ENCODE results near the gene TRAF3IP3. TPM values are rescaled to one million over a fixed set of nuclear protein-coding genes. Genes with fewer than 3 reads are reported as not detected.

The TRAF3IP3 gene
- total and polyA plus RNA-seq, 2 of the 13 experiments (the other 11 are each of a cell fraction or from before 2014, with no cell fraction given), result not detected

DNA sequence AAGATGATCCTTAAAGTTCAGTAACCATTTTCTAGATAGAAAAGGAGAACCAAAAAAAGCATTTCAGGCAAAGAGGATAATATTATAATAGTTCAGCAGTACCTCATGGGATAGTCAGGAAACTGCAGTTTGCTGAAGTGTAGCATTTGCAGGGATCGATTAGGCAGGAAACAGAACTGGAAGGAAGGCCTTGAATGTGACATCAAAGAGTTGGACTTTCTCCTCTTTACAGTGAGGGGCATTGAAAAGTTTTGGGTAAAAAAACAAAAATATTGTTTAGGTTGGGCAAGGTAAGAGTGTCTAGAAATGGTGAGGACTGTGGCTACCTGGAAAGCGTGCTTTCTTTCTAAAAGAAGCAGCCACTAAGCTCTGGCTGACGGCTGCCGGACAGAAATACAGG lies 58.0 kb downstream of the TRAF3IP3 start (continued):
- TF ChIP-seq NFE2 (CRISPR knock-in tag; IDR thresholded peaks at IDR 0.05) (no peak), GABPB1 (CRISPR knock-in tag; IDR thresholded peaks at IDR 0.05) (no peak; the same call in 1 of the 2 replicates), ZNF749 (CRISPR knock-in tag; IDR thresholded peaks at IDR 0.05; ENCODE audit: borderline replicate concordance) (no peak), POGZ (CRISPR knock-in tag; IDR thresholded peaks at IDR 0.05) (no peak), SAP130 (CRISPR knock-in tag; IDR thresholded peaks at IDR 0.05; ENCODE audit: low read depth) (no peak), ZNF577 (CRISPR knock-in tag; IDR thresholded peaks at IDR 0.05; ENCODE audit: borderline replicate concordance, low read depth) (no peak), ZNF703 (CRISPR knock-in tag; IDR thresholded peaks at IDR 0.05; ENCODE audit: borderline replicate concordance) (no peak), SOX13 (IDR thresholded peaks at IDR 0.05) (no peak), SOX13 (CRISPR knock-in tag; conservative IDR thresholded peaks at IDR 0.05 in 1 of 2, IDR thresholded peaks at IDR 0.05 in 1 of 2) (no peak), CEBPB (IDR thresholded peaks at IDR 0.05; ENCODE audit: borderline replicate concordance, low read depth, low read length) (no peak), TAF15 (IDR thresholded peaks at IDR 0.05; ENCODE audit: low read depth, low read length, poor library complexity, severe bottlenecking) (no peak), ZNF292 (CRISPR knock-in tag; IDR thresholded peaks at IDR 0.05; ENCODE audit: borderline replicate concordance, low read depth) (no peak), MXI1 (IDR thresholded peaks at IDR 0.05; ENCODE audit: borderline replicate concordance, low read depth, low read length) (no peak), ZIK1 (CRISPR knock-in tag; IDR thresholded peaks at IDR 0.05; ENCODE audit: borderline replicate concordance, low read depth) (no peak), ZNF775 (CRISPR knock-in tag; IDR thresholded peaks at IDR 0.05; ENCODE audit: borderline replicate concordance) (no peak)
- TF ChIP-seq, protein P1, sequence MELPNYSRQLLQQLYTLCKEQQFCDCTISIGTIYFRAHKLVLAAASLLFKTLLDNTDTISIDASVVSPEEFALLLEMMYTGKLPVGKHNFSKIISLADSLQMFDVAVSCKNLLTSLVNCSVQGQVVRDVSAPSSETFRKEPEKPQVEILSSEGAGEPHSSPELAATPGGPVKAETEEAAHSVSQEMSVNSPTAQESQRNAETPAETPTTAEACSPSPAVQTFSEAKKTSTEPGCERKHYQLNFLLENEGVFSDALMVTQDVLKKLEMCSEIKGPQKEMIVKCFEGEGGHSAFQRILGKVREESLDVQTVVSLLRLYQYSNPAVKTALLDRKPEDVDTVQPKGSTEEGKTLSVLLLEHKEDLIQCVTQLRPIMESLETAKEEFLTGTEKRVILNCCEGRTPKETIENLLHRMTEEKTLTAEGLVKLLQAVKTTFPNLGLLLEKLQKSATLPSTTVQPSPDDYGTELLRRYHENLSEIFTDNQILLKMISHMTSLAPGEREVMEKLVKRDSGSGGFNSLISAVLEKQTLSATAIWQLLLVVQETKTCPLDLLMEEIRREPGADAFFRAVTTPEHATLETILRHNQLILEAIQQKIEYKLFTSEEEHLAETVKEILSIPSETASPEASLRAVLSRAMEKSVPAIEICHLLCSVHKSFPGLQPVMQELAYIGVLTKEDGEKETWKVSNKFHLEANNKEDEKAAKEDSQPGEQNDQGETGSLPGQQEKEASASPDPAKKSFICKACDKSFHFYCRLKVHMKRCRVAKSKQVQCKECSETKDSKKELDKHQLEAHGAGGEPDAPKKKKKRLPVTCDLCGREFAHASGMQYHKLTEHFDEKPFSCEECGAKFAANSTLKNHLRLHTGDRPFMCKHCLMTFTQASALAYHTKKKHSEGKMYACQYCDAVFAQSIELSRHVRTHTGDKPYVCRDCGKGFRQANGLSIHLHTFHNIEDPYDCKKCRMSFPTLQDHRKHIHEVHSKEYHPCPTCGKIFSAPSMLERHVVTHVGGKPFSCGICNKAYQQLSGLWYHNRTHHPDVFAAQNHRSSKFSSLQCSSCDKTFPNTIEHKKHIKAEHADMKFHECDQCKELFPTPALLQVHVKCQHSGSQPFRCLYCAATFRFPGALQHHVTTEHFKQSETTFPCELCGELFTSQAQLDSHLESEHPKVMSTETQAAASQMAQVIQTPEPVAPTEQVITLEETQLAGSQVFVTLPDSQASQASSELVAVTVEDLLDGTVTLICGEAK (IDR thresholded peaks at IDR 0.05), result no peak
- TF ChIP-seq, protein P1 (CRISPR knock-in tag; IDR thresholded peaks at IDR 0.05), result no peak
- TF ChIP-seq, protein P2, sequence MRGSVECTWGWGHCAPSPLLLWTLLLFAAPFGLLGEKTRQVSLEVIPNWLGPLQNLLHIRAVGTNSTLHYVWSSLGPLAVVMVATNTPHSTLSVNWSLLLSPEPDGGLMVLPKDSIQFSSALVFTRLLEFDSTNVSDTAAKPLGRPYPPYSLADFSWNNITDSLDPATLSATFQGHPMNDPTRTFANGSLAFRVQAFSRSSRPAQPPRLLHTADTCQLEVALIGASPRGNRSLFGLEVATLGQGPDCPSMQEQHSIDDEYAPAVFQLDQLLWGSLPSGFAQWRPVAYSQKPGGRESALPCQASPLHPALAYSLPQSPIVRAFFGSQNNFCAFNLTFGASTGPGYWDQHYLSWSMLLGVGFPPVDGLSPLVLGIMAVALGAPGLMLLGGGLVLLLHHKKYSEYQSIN (CRISPR knock-in tag; IDR thresholded peaks at IDR 0.05; ENCODE audit: borderline replicate concordance), result no peak
- TF ChIP-seq, protein P3, sequence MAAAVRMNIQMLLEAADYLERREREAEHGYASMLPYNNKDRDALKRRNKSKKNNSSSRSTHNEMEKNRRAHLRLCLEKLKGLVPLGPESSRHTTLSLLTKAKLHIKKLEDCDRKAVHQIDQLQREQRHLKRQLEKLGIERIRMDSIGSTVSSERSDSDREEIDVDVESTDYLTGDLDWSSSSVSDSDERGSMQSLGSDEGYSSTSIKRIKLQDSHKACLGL (CRISPR knock-in tag; IDR thresholded peaks at IDR 0.05), result no peak

Data from HepG2 (cell line).